ENCODE results near the gene PCDH11X. TPM values are rescaled to one million over a fixed set of nuclear protein-coding genes. Genes with fewer than 3 reads are reported as not detected.
"Not testable (repeated sequence)": the region's sequence is repeated elsewhere in the genome, so short reads cannot be mapped to it uniquely, and the experiment has no call there.

The PCDH11X gene, protein sequence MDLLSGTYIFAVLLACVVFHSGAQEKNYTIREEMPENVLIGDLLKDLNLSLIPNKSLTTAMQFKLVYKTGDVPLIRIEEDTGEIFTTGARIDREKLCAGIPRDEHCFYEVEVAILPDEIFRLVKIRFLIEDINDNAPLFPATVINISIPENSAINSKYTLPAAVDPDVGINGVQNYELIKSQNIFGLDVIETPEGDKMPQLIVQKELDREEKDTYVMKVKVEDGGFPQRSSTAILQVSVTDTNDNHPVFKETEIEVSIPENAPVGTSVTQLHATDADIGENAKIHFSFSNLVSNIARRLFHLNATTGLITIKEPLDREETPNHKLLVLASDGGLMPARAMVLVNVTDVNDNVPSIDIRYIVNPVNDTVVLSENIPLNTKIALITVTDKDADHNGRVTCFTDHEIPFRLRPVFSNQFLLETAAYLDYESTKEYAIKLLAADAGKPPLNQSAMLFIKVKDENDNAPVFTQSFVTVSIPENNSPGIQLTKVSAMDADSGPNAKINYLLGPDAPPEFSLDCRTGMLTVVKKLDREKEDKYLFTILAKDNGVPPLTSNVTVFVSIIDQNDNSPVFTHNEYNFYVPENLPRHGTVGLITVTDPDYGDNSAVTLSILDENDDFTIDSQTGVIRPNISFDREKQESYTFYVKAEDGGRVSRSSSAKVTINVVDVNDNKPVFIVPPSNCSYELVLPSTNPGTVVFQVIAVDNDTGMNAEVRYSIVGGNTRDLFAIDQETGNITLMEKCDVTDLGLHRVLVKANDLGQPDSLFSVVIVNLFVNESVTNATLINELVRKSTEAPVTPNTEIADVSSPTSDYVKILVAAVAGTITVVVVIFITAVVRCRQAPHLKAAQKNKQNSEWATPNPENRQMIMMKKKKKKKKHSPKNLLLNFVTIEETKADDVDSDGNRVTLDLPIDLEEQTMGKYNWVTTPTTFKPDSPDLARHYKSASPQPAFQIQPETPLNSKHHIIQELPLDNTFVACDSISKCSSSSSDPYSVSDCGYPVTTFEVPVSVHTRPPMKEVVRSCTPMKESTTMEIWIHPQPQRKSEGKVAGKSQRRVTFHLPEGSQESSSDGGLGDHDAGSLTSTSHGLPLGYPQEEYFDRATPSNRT (N-terminal part only)
- polyA plus RNA-seq (0.01 TPM in 1 of 3 replicates, not detected in the others), polyA minus RNA-seq (not detected in 3 replicates)
- polyA plus RNA-seq (2011; ENCODE audit: low read depth): not detected
- not detected in 2 replicates for polyA plus RNA-seq (2011; cell fraction: cytosol; rRNA removed)
- polyA plus RNA-seq (2011; cell fraction: nucleus; rRNA removed): 0.01 TPM in 1 of 2 replicates, not detected in the other
- not detected in 2 replicates for polyA plus RNA-seq (2012; ENCODE audit: low replicate concordance)
- not detected for polyA minus RNA-seq (2011; cell fraction: cytosol; rRNA and poly(A)+ RNA removed)
- polyA minus RNA-seq (2011; cell fraction: nucleus; rRNA and poly(A)+ RNA removed): not detected in 2 replicates

DNA sequence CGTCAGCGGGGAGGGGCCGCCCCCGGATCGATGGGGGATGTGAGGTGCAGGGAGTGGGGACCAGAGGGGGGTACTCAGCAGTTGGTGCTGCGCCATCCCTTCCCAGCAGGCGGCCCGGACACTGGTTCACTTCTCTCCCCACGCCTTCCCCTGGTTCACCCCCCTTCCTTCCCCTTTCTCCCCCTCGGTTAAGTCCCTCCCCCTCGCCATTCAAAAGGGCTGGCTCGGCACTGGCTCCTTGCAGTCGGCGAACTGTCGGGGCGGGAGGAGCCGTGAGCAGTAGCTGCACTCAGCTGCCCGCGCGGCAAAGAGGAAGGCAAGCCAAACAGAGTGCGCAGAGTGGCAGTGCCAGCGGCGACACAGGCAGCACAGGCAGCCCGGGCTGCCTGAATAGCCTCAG, at the start of gene PCDH11X:
Gene PCDH11X (plus strand): TSS at position 241 of the 400 bp plus-strand sequence. CDS start 56,130 bp downstream, outside the sequence.
- H4K20me1 ChIP-seq (ENCODE audit: control insufficient read depth, extremely low read depth, insufficient read depth, low read length); H3K79me2 ChIP-seq (ENCODE audit: control insufficient read depth, insufficient read depth, low read length); H2AFZ ChIP-seq (ENCODE audit: control insufficient read depth, low read length); H3K9me3 ChIP-seq (ENCODE audit: control insufficient read depth, low read depth, low read length); dilution Hi-C loops (cut with MboI; ENCODE audit: extremely low pct_ligation_motif_present, low sequenced_read_pairs); FAIRE-seq; H3K9me1 ChIP-seq (ENCODE audit: control insufficient read depth, extremely low read depth, insufficient read depth, low read length); H3K9ac ChIP-seq (ENCODE audit: control insufficient read depth, extremely low read depth, insufficient read depth, low read length); H3K4me2 ChIP-seq (ENCODE audit: control insufficient read depth, extremely low read depth, insufficient read depth, low read depth, low read length); H3K27ac ChIP-seq (ENCODE audit: control insufficient read depth, insufficient read depth, low read length); H3K4me3 ChIP-seq (ENCODE audit: control insufficient read depth in 2 of 3, extremely low read depth in 1 of 3, insufficient read depth in 2 of 3, low read depth in 1 of 3, low read length in 3 of 3); H3K4me1 ChIP-seq (ENCODE audit: control insufficient read depth, extremely low read depth, insufficient read depth, low read length); H3K36me3 ChIP-seq (ENCODE audit: control insufficient read depth in 2 of 2, extremely low read depth in 1 of 2, insufficient read depth in 2 of 2, low read length in 2 of 2); DNase-seq (ENCODE audit: low read depth, low spot score): not testable (repeated sequence)
- peaks cover 18% of the 10 kb centered on the region for H3K27me3 ChIP-seq (ENCODE audit: control insufficient read depth, extremely low read depth, insufficient read depth, low read length)

- H3K4me3 ChIP-seq (ENCODE audit: control insufficient read depth in 2 of 3, extremely low read depth in 1 of 3, insufficient read depth in 2 of 3, low read depth in 1 of 3, low read length in 3 of 3); H3K4me1 ChIP-seq (ENCODE audit: control insufficient read depth, extremely low read depth, insufficient read depth, low read length); H3K79me2 ChIP-seq (ENCODE audit: control insufficient read depth, insufficient read depth, low read length); H3K4me2 ChIP-seq (ENCODE audit: control insufficient read depth, extremely low read depth, insufficient read depth, low read depth, low read length); FAIRE-seq; H2AFZ ChIP-seq (ENCODE audit: control insufficient read depth, low read length); H3K27me3 ChIP-seq (ENCODE audit: control insufficient read depth, extremely low read depth, insufficient read depth, low read length); H3K27ac ChIP-seq (ENCODE audit: control insufficient read depth, insufficient read depth, low read length); H3K36me3 ChIP-seq (ENCODE audit: control insufficient read depth in 2 of 2, extremely low read depth in 1 of 2, insufficient read depth in 2 of 2, low read length in 2 of 2); H3K9me1 ChIP-seq (ENCODE audit: control insufficient read depth, extremely low read depth, insufficient read depth, low read length); DNase-seq (ENCODE audit: low read depth, low spot score); dilution Hi-C loops (cut with MboI; ENCODE audit: extremely low pct_ligation_motif_present, low sequenced_read_pairs); H3K9me3 ChIP-seq (ENCODE audit: control insufficient read depth, low read depth, low read length); H4K20me1 ChIP-seq (ENCODE audit: control insufficient read depth, extremely low read depth, insufficient read depth, low read length); H3K9ac ChIP-seq (ENCODE audit: control insufficient read depth, extremely low read depth, insufficient read depth, low read length): not testable (repeated sequence)
These were observed 31.7 kb upstream of the PCDH11X start for GRCh38 chrX:91747446-91747845.

GRCh38 chrX:91753022-91753421, 26.2 kb upstream of the PCDH11X start:
- H3K27ac ChIP-seq (ENCODE audit: control insufficient read depth, insufficient read depth, low read length); FAIRE-seq; H4K20me1 ChIP-seq (ENCODE audit: control insufficient read depth, extremely low read depth, insufficient read depth, low read length); H3K79me2 ChIP-seq (ENCODE audit: control insufficient read depth, insufficient read depth, low read length); dilution Hi-C loops (cut with MboI; ENCODE audit: extremely low pct_ligation_motif_present, low sequenced_read_pairs); H3K9ac ChIP-seq (ENCODE audit: control insufficient read depth, extremely low read depth, insufficient read depth, low read length); H3K4me2 ChIP-seq (ENCODE audit: control insufficient read depth, extremely low read depth, insufficient read depth, low read depth, low read length); H3K27me3 ChIP-seq (ENCODE audit: control insufficient read depth, extremely low read depth, insufficient read depth, low read length); H2AFZ ChIP-seq (ENCODE audit: control insufficient read depth, low read length); H3K9me3 ChIP-seq (ENCODE audit: control insufficient read depth, low read depth, low read length); DNase-seq (ENCODE audit: low read depth, low spot score); H3K4me1 ChIP-seq (ENCODE audit: control insufficient read depth, extremely low read depth, insufficient read depth, low read length); H3K4me3 ChIP-seq (ENCODE audit: control insufficient read depth in 2 of 3, extremely low read depth in 1 of 3, insufficient read depth in 2 of 3, low read depth in 1 of 3, low read length in 3 of 3); H3K9me1 ChIP-seq (ENCODE audit: control insufficient read depth, extremely low read depth, insufficient read depth, low read length); H3K36me3 ChIP-seq (ENCODE audit: control insufficient read depth in 2 of 2, extremely low read depth in 1 of 2, insufficient read depth in 2 of 2, low read length in 2 of 2): not testable (repeated sequence)

Measured in keratinocyte (primary cell).